Nephron (organoid): ENCODE measurements around the gene TM9SF1.

ENCODE experiments used
- H3K27ac Mint-ChIP-seq, 3 experiments: 2 replicates each; pipeline ENCODE4 v1.8.0; 2020; ENCODE audit warnings: mixed read lengths in 3 of 3, mild to moderate bottlenecking in 2 of 3, moderate library complexity in 1 of 3
- H3K27me3 Mint-ChIP-seq: 2 replicates; pipeline ENCODE4 v1.8.0; 2021; ENCODE audit warnings: low read depth, mild to moderate bottlenecking, moderate library complexity, mixed read lengths
- H3K36me3 Mint-ChIP-seq: 2 replicates; pipeline ENCODE4 v1.8.0; 2020; ENCODE audit warnings: low read depth, mixed read lengths
- H3K4me1 Mint-ChIP-seq: 2 replicates; pipeline ENCODE4 v1.8.0; 2020; ENCODE audit warnings: mixed read lengths
- H3K4me3 Mint-ChIP-seq, 3 experiments: 2 replicates each; pipeline ENCODE4 v1.8.0; 2020; ENCODE audit warnings: mild to moderate bottlenecking in 3 of 3, mixed read lengths in 3 of 3, moderate library complexity in 2 of 3
- H3K9me3 Mint-ChIP-seq: 2 replicates; pipeline ENCODE4 v1.8.0; 2020; ENCODE audit warnings: mixed read lengths
- CTCF ChIP-seq, 3 experiments: fragments of 200-600 bp; sonication (generic); IDR thresholded peaks; one replicate each; pipeline ENCODE4 v1.5.0; 2021; ENCODE audit warnings: antibody characterized with exemption in 3 of 3; ENCODE audit not compliant: unreplicated experiment in 3 of 3

The TM9SF1 gene

DNA sequence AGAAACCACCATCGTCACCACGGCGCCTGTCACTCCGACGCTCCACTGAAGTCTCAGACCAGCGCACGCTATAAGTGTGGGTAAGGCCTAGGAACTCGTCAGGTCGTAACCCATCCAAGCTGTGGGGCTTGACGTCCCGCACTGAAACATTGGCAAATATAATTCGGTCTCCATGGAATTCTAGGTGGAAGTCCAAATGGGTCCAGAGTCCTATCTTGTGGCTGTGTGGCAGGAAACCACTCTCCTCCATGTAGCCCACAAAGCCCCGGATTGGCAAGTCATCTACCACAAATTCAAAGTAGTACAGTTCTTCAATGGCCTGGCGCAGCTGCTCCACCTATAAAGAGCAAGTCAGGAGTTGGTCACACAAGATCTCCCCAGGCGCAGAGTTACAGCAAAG, 2.3 kb downstream of the TM9SF1 start:
- Mint-ChIP-seq H3K36me3 (peaks cover 31% of the 10 kb centered on the region), H3K9me3 (no peaks in the 10 kb centered on the region)
- no peak for TF ChIP-seq CTCF (IDR thresholded peaks at IDR 0.05; ENCODE audit: unreplicated experiment in 3 of 3)

GRCh38 chr14:24190416-24190815, 4.8 kb downstream of the TM9SF1 start:
- Mint-ChIP-seq H3K27ac (no peak overlapping the region), H3K36me3 (peaks cover 31% of the 10 kb centered on the region), H3K27me3 (no peaks in the 10 kb centered on the region), H3K4me1 (peaks cover 41% of the 10 kb centered on the region), H3K4me3 (peak overlapping the region in 1 of 3 experiments; percentile 37), H3K9me3 (no peaks in the 10 kb centered on the region)
- TF ChIP-seq CTCF (IDR thresholded peaks at IDR 0.05; ENCODE audit: unreplicated experiment in 3 of 3), result no peak

More for the DNA sequence above, 2.3 kb downstream of the TM9SF1 start:
- peak overlapping the region; percentile 57 to 73 (median 65) for H3K4me3 Mint-ChIP-seq
- peaks cover 44% of the 10 kb centered on the region for H3K4me1 Mint-ChIP-seq
- peak overlapping the region in 1 of 3 experiments; percentile 71 for H3K27ac Mint-ChIP-seq
- H3K27me3 Mint-ChIP-seq, result no peaks in the 10 kb centered on the region

- Mint-ChIP-seq H3K36me3 (peaks cover 31% of the 10 kb centered on the region), H3K4me1 (peaks cover 35% of the 10 kb centered on the region)
- TF ChIP-seq CTCF (IDR thresholded peaks at IDR 0.05; ENCODE audit: unreplicated experiment in 3 of 3), result no peak
Measured at GRCh38 chr14:24189460-24189859, 5.8 kb downstream of the TM9SF1 start.

DNA sequence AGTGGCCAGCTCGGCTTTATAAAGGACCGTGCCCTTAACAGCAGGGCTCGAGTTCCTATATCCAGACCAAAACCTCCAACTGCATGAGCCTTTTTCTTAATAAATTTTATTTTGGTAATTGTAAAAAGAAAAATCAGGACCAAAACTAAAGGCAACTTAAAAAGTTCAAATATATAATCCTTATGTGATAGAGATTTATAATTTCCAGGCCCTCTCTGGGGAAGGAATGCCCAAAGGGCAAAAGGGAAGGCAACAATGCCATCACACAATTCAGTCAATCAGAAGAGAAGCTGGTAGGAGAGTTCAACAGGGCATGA, 6.2 kb downstream of the TM9SF1 start:
- TF ChIP-seq CTCF (IDR thresholded peaks at IDR 0.05; ENCODE audit: unreplicated experiment in 3 of 3), result no peak
- Mint-ChIP-seq H3K36me3 (peaks cover 29% of the 10 kb centered on the region), H3K4me3 (peak overlapping the region; percentile 93 to 95 (median 94)), H3K9me3 (no peaks in the 10 kb centered on the region), H3K4me1 (peaks cover 31% of the 10 kb centered on the region), H3K27me3 (no peaks in the 10 kb centered on the region), H3K27ac (peak overlapping the region; percentile 44 to 90 (median 88))

More at GRCh38 chr14:24189460-24189859, 5.8 kb downstream of the TM9SF1 start:
- Mint-ChIP-seq H3K27ac (peak overlapping the region; percentile 44 to 90 (median 88)), H3K9me3 (no peaks in the 10 kb centered on the region), H3K27me3 (no peaks in the 10 kb centered on the region), H3K4me3 (peak overlapping the region in 1 of 3 experiments; percentile 95)

DNA sequence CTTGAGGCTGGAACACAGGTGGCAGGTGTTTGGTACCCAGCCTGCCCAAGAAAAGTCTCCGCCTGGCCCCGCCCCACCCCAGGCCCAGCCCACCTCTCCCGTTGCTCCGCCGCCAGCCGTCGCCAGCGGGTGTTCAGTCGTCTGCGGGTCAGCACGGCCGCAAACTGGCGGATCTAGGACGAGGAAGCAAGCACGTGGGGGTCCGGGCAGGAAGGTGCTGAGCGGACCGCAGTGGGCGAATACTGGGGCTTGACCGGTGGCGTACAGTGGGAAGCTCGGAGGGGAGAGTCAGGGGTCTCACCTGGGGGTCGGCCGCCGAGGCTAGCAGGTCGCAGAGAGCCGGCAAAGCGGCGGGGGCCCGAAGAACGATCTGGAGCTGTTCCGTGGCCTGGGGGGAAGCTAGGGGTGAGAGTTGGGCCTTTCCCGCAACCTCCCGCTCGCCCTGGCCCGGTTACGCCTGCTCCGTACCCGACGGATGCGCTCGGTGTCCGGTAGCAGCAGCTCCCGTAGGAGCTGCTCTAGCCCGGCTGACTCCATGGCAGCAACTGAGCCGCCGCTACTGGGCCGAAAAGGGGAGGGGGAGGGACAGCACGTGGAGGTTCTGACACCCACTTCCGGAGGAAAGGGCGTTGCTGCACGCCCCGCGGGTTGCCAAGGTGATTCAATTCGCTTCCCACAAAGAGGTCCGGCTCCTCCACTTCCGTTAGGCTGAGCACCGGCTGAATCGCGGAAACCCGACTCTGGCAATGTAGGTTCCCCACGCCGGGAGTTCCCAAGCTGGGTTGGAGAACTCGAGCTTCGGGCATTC, 6.8 kb downstream of the TM9SF1 start, which contains the start of gene IPO4:
Gene IPO4, minus strand, starts transcription at position 566 of the 808 bp plus-strand sequence. Its CDS starts 29 bp downstream, at position 537.
- Mint-ChIP-seq H3K4me3 (peak within 1 kb of the TSS; percentile 93 to 95 (median 94)), H3K27me3 (no peaks in the 10 kb centered on the region)

More for the DNA sequence above, 6.8 kb downstream of the TM9SF1 start, which contains the start of gene IPO4:
- Mint-ChIP-seq H3K27ac (peak within 1 kb of the TSS; percentile 44 to 90 (median 88)), H3K4me1 (peaks cover 29% of the 10 kb centered on the region), H3K9me3 (no peaks in the 10 kb centered on the region), H3K36me3 (peaks cover 30% of the 10 kb centered on the region)
- TF ChIP-seq CTCF (IDR thresholded peaks at IDR 0.05; ENCODE audit: unreplicated experiment in 3 of 3), result no peak
